ENCODE results near the gene MSN.

DNA sequence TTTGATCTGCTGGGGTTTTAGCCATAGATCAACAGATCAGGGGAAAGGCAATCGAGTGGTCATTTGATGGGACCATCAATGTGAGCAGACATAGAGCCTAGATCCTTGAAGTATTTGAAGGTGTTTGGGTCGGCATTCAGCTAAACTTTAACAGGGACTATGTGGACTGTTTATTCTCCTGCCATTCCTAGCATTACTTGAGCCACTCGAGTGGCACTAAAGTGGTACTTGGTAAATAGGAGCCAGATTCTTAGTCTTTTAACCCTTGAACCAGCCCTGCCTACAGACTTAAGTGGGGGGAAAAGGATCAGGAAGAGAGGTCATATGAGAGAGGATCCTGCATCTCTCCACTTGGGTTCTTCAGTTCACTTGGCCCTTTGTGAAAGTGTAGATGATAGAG, 3.8 kb downstream of the MSN start:
- TF ChIP-seq PBX3 (CRISPR knock-in tag; IDR thresholded peaks at IDR 0.05), result no peak
- no peak for TF ChIP-seq ELK4 (IDR thresholded peaks at IDR 0.05; ENCODE audit: borderline replicate concordance, low read depth, low read length)
- no peak for TF ChIP-seq CTCF (tag by site-specific recombination; IDR thresholded peaks at IDR 0.05)
